Vagina (tissue), 2 donors: ENCODE data around the gene EML2.

Source experiments
- CTCF ChIP-seq, 3 experiments: fragments of 450-650 bp in 2 of 3; fragments of 200-600 bp in 1 of 3; sonication (generic) in 1 of 3; IDR thresholded peaks; one replicate each; pipeline ENCODE4 v1.5.1; 2017 to 2019; ENCODE audit warnings: antibody characterized with exemption in 3 of 3, mild to moderate bottlenecking in 2 of 3, moderate library complexity in 2 of 3
- POLR2A ChIP-seq, 2 donors: fragments of 450-650 bp; IDR thresholded peaks; one replicate each; pipeline ENCODE4 v1.6.1; 2017; ENCODE audit warnings: antibody characterized with exemption in 2 of 2, mild to moderate bottlenecking in 2 of 2, moderate library complexity in 2 of 2

GRCh38 chr19:45630463-45630862 is 8.7 kb downstream of the EML2 start:
- no peak for TF ChIP-seq CTCF (IDR thresholded peaks at IDR 0.05)
- no peak for TF ChIP-seq POLR2A (IDR thresholded peaks at IDR 0.05)
